HG03575 (cell line): Measurements from ENCODE around the gene ACSL6.

Source experiments
- ATAC-seq: cut with Tn5 transposase; IDR thresholded peaks from one replicate; pipeline ENCODE4 v1.9.1; 2021; ENCODE audit not compliant: unreplicated experiment, insufficient number of reproducible peaks, low FRiP score; ENCODE audit errors: extremely low read depth

Gene ACSL6

DNA sequence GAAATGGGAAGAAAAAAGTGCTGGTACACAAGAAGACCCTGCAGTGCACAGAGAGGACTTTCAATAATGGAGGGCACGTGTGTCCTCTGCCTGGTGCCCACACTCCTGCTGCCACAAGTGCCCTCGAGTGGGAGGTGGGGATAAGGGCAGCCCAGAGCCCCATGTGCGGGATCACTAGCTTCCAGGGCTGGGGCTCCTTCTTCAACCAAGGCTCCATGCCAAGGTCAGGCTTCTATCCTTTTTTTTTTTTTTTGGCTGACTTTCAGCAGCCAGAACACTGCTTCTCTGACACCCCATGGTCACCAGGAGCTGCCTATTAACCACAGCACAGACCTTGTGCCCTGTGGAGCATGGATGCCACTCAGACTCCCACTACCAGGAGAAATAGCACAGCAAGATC is 7.5 kb downstream of the ACSL6 start:
- ATAC-seq = no peak

DNA sequence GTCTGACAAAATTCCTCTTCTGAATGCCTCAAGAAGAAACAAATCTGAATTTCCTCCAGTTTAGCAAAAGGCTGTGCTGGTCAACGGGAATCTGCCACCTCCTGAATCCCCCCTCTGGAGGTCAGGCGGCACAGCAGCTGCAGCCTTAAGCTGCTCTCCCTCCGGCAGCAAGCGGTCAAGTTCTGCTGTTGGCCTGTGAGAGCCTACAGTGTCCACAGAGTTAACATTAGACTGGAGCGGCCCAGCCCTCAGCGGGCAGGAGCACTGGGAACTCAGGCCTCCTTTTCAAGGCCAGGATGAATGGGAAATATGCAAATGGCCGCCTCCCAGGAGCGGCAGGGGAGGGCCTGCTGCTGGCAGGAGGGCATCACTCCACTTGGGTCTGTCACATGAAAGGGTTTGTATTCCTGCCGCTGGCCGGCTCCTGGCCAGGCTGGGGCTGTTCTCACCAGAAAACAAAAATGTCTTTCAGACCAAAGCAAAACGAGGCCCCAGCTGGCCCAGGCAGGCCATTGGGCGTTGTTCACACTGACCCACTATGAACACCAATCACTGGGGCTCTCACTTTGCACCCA is 8.2 kb downstream of the ACSL6 start:
- no peak for ATAC-seq

GRCh38 chr5:132002757-132003156 is 8.7 kb downstream of the ACSL6 start:
- ATAC-seq = no peak

DNA sequence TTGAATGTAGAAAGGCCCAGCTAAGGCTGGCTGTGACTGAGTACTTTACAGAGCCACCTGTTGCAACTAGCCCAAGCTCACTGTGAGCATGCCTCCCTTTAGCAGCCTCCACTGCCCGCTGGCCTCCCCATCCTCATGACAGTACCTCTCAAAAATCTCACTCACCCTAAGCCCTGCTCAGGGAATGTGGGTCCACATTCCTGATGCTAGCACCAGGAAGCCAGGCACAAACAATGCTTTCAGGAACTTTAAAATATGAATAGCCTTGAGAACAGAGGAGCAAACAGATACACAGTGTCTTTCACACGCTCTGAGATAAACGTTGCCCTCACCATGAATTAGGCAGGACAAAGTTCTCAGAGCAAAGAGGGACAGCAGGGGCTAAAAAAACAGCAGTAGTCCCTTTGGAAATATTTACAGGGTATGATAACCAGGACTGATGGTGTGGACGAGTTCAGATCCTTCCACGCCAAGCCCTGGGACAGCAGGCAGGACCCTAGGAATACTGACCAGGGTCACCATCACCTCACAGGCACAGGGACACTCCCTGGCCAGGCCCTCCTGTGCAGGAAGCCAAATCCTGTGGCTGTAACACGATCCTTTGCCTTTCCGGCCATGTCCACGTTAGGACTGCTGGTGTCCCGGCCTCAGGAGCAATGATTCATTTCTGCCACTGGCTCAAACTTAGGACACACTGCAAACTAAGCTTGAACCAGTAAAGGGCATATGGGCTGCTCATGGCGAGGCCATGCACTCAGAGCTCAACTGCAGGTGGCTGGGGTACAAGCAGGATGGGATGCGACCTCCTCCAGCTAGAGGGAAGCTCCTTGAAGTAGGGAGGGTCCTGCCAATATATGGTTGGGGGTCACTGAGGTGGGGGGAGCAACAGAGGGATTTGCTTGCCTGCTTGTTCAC is 9.6 kb downstream of the ACSL6 start:
- ATAC-seq = no peak

GRCh38 chr5:132000677-132001453 is 10.6 kb downstream of the ACSL6 start:
- ATAC-seq = no peak

DNA sequence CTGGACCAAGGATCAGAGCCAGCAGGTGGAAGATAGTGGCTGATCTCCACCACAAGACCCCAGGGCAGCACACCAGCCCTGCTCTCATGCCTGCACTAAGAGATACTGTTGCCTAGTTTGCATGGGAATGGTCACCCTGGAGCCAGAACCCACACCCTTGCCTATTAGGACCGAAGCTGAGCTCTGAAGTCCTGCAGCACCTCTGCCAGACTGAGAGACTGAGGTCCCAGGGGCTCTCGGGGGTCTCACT is 11.3 kb downstream of the ACSL6 start:
- no peak for ATAC-seq

DNA sequence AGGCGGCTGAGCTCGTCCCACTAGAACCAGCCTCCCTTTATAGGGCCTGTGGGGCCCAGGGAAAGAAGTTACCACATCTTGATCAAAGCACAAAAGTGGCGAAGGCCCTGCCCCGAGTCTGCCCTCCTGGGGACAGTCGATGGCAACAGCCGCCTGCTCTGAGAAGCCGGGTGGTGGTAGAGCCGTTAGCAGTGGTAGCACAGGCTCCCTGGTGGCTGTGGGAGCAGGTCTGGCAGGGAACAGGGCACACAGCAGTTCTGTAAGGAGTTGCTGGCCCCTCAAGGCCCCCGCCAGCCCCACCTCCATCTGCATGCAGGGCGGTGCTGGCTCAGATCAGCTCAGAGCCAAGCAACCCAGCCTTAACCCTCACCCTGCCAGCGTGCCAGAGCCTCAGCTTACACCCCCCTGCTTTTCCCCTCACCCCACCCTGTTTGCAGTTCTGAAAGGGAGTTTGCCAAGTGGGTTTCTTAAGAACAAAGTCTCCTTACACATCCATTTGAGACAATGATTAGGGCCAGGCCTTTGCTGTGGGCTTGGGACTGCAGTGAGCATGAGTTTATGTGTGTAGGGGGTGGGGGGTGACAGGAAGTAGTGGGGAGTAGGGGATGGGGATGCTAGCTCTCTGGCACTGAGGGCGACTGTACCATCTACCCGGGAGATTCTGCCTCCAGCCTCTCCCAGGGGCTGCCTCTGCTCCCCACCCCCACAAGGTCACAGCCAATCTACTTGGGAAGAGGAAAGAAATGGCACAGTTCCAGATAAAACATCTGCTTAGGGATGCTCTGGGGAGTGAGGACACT is 11.8 kb downstream of the ACSL6 start:
- no peak for ATAC-seq

- no peak for ATAC-seq
Measured at GRCh38 chr5:131999041-131999440, 12.4 kb downstream of the ACSL6 start.

GRCh38 chr5:131998431-131999040 is 12.9 kb downstream of the ACSL6 start:
- no peak for ATAC-seq

DNA sequence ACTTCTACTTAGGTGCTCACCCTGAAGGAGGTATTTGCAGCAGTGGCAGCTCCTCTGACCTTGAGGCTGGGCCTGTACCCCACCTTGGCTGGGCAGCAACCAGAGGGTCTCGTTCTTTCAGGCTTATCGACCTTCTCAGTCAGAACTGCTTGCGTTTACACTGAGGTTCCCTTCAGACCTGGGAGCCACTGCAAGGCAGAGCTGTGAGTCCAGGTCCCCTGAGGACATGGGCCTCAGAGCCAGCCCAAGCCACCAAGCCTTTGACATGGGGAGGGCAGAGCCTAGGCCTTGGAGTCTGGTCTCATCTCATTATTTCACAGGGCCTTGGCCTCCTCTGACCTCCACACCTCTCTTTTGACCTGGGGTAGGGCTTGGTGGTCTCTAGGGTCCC is 13.7 kb downstream of the ACSL6 start:
- ATAC-seq = no peak

GRCh38 chr5:131997026-131997726 is 14.3 kb downstream of the ACSL6 start:
- no peak for ATAC-seq

DNA sequence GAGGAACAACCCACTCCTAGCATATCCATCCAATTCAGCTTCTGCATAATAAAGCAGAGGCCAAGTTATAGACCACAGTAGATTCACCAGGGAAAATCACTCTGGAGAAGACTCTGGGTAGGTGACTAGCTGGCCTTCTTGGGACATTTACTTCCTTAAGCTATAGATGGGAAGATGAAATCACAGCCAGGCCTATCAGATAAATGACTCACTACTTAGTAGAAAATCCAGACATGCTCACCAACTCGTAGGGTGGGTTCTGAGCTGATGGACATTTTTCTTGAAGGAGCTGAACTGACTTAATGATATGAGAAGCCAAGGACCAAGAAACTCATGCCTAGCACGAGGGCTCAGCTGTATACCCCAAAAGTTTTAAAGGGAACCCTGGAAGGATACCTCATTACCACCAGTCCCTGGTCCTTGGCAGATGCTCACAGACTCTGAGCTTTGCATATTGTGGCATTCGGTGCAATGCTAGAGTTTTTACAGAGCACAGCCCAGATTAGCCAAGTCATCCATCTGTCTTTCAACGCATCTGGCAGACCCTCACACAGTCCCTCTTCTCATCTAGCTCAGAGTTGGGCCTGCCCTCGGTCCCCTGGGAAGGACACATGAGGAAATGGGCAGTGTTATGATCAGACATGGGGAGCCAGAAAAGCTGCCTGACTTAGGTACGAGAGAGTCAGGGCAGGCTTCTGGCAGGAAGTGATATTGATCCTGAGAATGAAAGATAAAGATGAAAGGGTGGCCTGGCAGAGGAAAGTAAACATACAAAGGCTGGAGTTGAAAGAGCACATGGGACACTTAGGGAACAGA is 15.0 kb downstream of the ACSL6 start:
- no peak for ATAC-seq

DNA sequence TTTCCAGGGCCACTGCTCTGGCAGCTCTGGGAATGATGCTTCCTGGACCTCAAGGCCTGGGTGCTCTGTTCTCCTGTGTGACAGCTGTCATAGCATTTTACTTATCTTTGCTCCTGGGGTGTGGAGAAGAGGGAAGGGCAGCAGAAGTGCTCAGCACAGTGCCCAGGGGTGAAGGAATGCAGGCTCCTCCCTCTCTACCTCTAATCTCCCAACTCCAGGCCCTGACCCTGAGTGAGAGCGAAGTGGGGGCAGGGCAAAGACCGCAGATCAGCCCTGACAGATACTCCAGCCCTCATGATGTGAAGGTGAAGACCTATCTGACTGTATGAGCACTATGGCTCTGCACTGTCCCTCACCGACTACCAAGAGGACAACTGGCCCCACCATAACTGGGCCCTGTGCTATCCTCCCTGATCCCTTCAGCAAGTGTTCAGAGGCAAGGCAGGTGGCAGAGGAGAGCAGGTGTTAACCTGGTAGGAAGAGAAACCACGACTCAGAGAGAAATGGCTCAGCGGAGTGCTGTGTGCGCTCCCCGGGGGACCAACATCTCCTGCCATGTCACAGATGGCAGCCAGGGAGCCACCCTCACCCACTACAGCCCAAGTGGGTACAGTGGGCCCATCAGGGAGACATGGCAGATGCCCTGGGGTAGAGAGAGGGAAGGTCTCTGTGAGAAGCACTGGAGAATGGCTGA is 16.8 kb downstream of the ACSL6 start:
- ATAC-seq = no peak

GRCh38 chr5:131994090-131994489 is 17.4 kb downstream of the ACSL6 start:
- no peak for ATAC-seq

- no peak for ATAC-seq
Measured at GRCh38 chr5:131993676-131994075, 17.8 kb downstream of the ACSL6 start.

DNA sequence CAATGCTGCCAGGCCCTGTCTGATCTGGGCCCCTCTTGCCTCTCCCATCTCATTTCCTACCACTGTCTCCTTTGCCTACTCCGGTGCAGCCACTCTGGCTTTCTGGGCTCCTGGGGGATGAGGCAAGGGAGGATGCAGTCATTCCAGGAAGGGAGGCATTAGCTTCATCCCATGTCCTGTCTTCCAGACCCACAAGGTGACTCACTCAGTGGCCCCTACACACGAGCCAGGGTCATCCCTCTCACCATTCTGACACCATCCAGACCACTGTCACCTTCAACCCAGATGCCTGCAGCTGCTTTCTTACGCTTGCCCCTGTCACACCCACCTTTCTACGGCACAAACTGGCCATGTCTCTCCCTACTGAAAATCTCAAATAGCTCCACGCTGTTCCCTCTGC is 19.1 kb downstream of the ACSL6 start:
- no peak for ATAC-seq
